HEK293 (cell line): Measurements from ENCODE around the gene PLB1.

Source experiments
- CTCF ChIA-PET: fragments of 350-600 bp; formaldehyde crosslinking; extraction: SDS; loops from one replicate; lab custom pipeline; 2021; ENCODE audit warnings: antibody characterized with exemption; lab: Yijun Ruan, JAX
- POLR2A ChIA-PET: fragments of 300-600 bp; formaldehyde crosslinking; extraction: SDS; loops from one replicate; lab custom pipeline; 2020; ENCODE audit warnings: antibody characterized with exemption, inconsistent platforms; lab: Yijun Ruan, JAX
- H3K27ac ChIP-seq: fragments of 200-500 bp; sonication (Bioruptor generic); 2 replicates; pipeline ENCODE4 v1.5.1; 2014; ENCODE audit warnings: low read depth, low read length, control low read depth, inconsistent platforms; ENCODE audit errors: extremely low read depth
- H3K36me3 ChIP-seq, 2 experiments: fragments of 200-500 bp in 1 of 2; sonication (Bioruptor generic) in 1 of 2; 1 replicate in 1 of 2; 2 replicates in 1 of 2; pipeline ENCODE4 v1.5.1; 2014 to 2017; ENCODE audit warnings: inconsistent platforms in 2 of 2, low read length in 2 of 2; ENCODE audit not compliant: control insufficient read depth in 2 of 2, insufficient read depth in 1 of 2
- H3K4me1 ChIP-seq: fragments of 200-500 bp; sonication (Bioruptor generic); 2 replicates; pipeline ENCODE4 v1.5.1; 2014; ENCODE audit warnings: mild to moderate bottlenecking, low read length, inconsistent platforms; ENCODE audit not compliant: control insufficient read depth, insufficient read depth
- H3K4me3 ChIP-seq: 2 replicates; pipeline ENCODE4 v1.5.1; 2011; ENCODE audit warnings: low read depth, mild to moderate bottlenecking, control low read depth, low read length, moderate library complexity
- H3K9me3 ChIP-seq: fragments of 200-500 bp; sonication (Bioruptor generic); 2 replicates; pipeline ENCODE4 v1.5.1; 2014; ENCODE audit warnings: low read depth, low read length, inconsistent platforms; ENCODE audit not compliant: control insufficient read depth, insufficient read depth
- EGR2 ChIP-seq: fragments of 450-650 bp; formaldehyde crosslinking; IDR thresholded peaks from 2 replicates; pipeline ENCODE4 v1.5.1; 2016; ENCODE audit warnings: low read depth, missing biosample characterization, missing genetic modification characterization
- KLF9 ChIP-seq: fragments of 450-650 bp; formaldehyde crosslinking; IDR thresholded peaks from 2 replicates; pipeline ENCODE4 v1.5.1; 2016; ENCODE audit warnings: missing biosample characterization, missing genetic modification characterization, low read depth
- MEIS1 ChIP-seq: sonication (generic); formaldehyde crosslinking; IDR thresholded peaks from 2 replicates; pipeline ENCODE4 v1.8.1; 2022; ENCODE audit warnings: missing genetic modification reagents, mild to moderate bottlenecking, borderline replicate concordance
- SCRT1 ChIP-seq: fragments of 450-650 bp; formaldehyde crosslinking; IDR thresholded peaks from 2 replicates; pipeline ENCODE4 v1.5.1; 2016; ENCODE audit warnings: missing biosample characterization, missing genetic modification characterization, borderline replicate concordance
- SP3 ChIP-seq: fragments of 450-650 bp; formaldehyde crosslinking; IDR thresholded peaks from 2 replicates; pipeline ENCODE4 v1.5.1; 2016; ENCODE audit warnings: missing biosample characterization, missing genetic modification characterization
- ZBTB48 ChIP-seq: fragments of 450-650 bp; formaldehyde crosslinking; IDR thresholded peaks from 2 replicates; pipeline ENCODE4 v1.5.1; 2016; ENCODE audit warnings: missing biosample characterization, missing genetic modification characterization
- ZFHX2 ChIP-seq: fragments of 450-650 bp; formaldehyde crosslinking; conservative IDR thresholded peaks from 2 replicates; pipeline ENCODE4 v1.5.1; 2016; ENCODE audit warnings: missing biosample characterization, missing genetic modification characterization
- ZIC2 ChIP-seq: fragments of 450-650 bp; formaldehyde crosslinking; IDR thresholded peaks from 2 replicates; pipeline ENCODE4 v1.5.1; 2016; ENCODE audit warnings: missing biosample characterization, missing genetic modification characterization
- ZNF121 ChIP-seq: fragments of 450-650 bp; formaldehyde crosslinking; IDR thresholded peaks from 2 replicates; pipeline ENCODE4 v1.5.1; 2016; ENCODE audit warnings: missing biosample characterization, missing genetic modification characterization
- ZNF16 ChIP-seq: fragments of 450-650 bp; formaldehyde crosslinking; IDR thresholded peaks from 2 replicates; pipeline ENCODE4 v1.5.1; 2016; ENCODE audit warnings: low read depth, missing biosample characterization, missing genetic modification characterization
- ZNF274 ChIP-seq, 2 experiments: fragments of 200-500 bp in 1 of 2; fragments of 450-650 bp in 1 of 2; sonication (Bioruptor generic) in 1 of 2; formaldehyde crosslinking in 1 of 2; IDR thresholded peaks; 2 replicates each; pipeline versions ENCODE4 v1.5.1 to v1.6.1; 2014 to 2016; ENCODE audit warnings: borderline replicate concordance in 1 of 2, inconsistent platforms in 1 of 2, low read length in 1 of 2, missing biosample characterization in 1 of 2, missing genetic modification characterization in 1 of 2
- ZNF350 ChIP-seq: fragments of 450-650 bp; formaldehyde crosslinking; IDR thresholded peaks from 2 replicates; pipeline ENCODE4 v1.5.0; 2017; ENCODE audit warnings: missing biosample characterization, mild to moderate bottlenecking, missing genetic modification characterization
- ZNF391 ChIP-seq: fragments of 450-650 bp; formaldehyde crosslinking; IDR thresholded peaks from 2 replicates; pipeline ENCODE4 v1.5.1; 2016; ENCODE audit warnings: low read depth, missing biosample characterization, missing genetic modification characterization, borderline replicate concordance
- ZNF404 ChIP-seq: fragments of 450-650 bp; formaldehyde crosslinking; IDR thresholded peaks from 2 replicates; pipeline ENCODE4 v1.5.1; 2017; ENCODE audit warnings: missing biosample characterization, missing genetic modification characterization
- ZNF561 ChIP-seq: fragments of 450-650 bp; IDR thresholded peaks from 2 replicates; pipeline ENCODE4 v1.5.1; 2018; ENCODE audit warnings: missing biosample characterization, missing genetic modification characterization, borderline replicate concordance
- ZNF600 ChIP-seq: fragments of 450-650 bp; formaldehyde crosslinking; IDR thresholded peaks from 2 replicates; pipeline ENCODE4 v1.5.1; 2016; ENCODE audit warnings: missing biosample characterization, missing genetic modification characterization
- ZNF621 ChIP-seq: fragments of 450-650 bp; formaldehyde crosslinking; IDR thresholded peaks from 2 replicates; pipeline ENCODE4 v1.5.1; 2017; ENCODE audit warnings: missing biosample characterization, missing genetic modification characterization
- ZNF654 ChIP-seq: fragments of 450-650 bp; formaldehyde crosslinking; IDR thresholded peaks from 2 replicates; pipeline ENCODE4 v1.5.1; 2016; ENCODE audit warnings: low read depth, missing biosample characterization, missing genetic modification characterization
- ZNF670 ChIP-seq: fragments of 450-650 bp; formaldehyde crosslinking; IDR thresholded peaks from 2 replicates; pipeline ENCODE4 v1.5.1; 2016; ENCODE audit warnings: missing biosample characterization, missing genetic modification characterization, low read depth
- ZNF707 ChIP-seq: fragments of 450-650 bp; formaldehyde crosslinking; IDR thresholded peaks from 2 replicates; pipeline ENCODE4 v1.5.1; 2016; ENCODE audit warnings: missing biosample characterization, missing genetic modification characterization
- ZNF76 ChIP-seq: fragments of 450-650 bp; formaldehyde crosslinking; IDR thresholded peaks from 2 replicates; pipeline ENCODE4; 2016; ENCODE audit warnings: low read depth, missing biosample characterization, missing genetic modification characterization, borderline replicate concordance
- ZNF830 ChIP-seq: fragments of 450-650 bp; IDR thresholded peaks from 2 replicates; pipeline ENCODE4 v1.5.0; 2018; ENCODE audit warnings: missing biosample characterization, missing genetic modification characterization, low read depth, mild to moderate bottlenecking, moderate library complexity
- ZNF843 ChIP-seq: fragments of 450-650 bp; formaldehyde crosslinking; IDR thresholded peaks from 2 replicates; pipeline ENCODE4 v1.5.1; 2016; ENCODE audit warnings: missing biosample characterization, missing genetic modification characterization
- ZSCAN30 ChIP-seq: fragments of 450-650 bp; IDR thresholded peaks from 2 replicates; pipeline ENCODE4 v1.5.1; 2018; ENCODE audit warnings: missing biosample characterization, mild to moderate bottlenecking, missing genetic modification characterization, moderate library complexity
- TF ChIP-seq, protein P1 (sequence below): fragments of 450-650 bp; formaldehyde crosslinking; IDR thresholded peaks from 2 replicates; pipeline ENCODE4 v1.5.1; 2016; ENCODE audit warnings: missing biosample characterization, missing genetic modification characterization
- TF ChIP-seq, protein P2 (sequence below): fragments of 450-650 bp; formaldehyde crosslinking; IDR thresholded peaks from 2 replicates; pipeline ENCODE4 v1.5.1; 2016; ENCODE audit warnings: missing biosample characterization, missing genetic modification characterization
- TF ChIP-seq, protein P3 (sequence below): fragments of 450-650 bp; formaldehyde crosslinking; IDR thresholded peaks from 2 replicates; pipeline ENCODE4 v1.5.1; 2017; ENCODE audit warnings: missing biosample characterization, missing genetic modification characterization

The PLB1 gene

DNA sequence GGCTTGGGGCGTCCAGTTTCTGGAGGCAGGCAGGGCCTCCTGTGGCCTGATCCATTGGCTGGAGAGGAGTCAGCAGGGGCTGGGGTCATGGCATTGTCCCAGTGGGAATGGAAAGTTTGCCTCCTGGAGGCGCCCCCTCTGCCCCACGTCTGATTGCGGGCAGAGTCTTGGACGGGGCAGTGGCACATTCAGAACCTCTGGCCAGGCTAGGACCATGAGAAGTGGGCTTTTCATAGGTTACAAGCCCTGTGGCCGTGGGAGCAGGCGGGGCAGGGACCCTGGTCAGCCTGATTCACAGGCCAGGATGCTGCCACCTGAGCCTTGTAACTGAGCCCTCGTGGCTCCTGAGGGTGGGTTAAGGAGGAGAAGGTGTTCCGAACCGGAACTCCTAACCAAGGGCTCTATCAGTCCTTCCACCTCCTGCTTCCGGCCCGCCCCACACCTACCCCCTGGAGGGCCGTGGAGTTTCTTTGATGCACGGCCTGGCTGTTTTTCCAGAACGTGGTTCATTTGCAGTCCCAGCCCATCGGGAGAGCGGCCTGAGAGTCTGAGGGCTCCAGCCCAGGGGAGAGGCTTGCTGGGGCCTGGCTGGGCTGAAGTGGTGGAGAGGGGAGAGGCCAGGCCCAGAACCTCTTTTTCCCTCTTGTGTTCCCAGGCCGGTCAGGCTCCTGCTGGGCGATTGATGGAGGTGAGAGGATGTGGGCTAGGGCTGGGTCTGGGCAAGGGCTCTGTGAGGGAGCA, 43.9 kb upstream of the PLB1 start:
- TF ChIP-seq ZNF76 (no peak), ZNF404 (tag by site-specific recombination) (no peak), ZNF16 (tag by site-specific recombination) (no peak), ZNF350 (no peak), ZNF561 (no peak), ZNF600 (tag by site-specific recombination) (0 out of 2 replicates have a peak, but pooled peaks have one; percentile 17), ZNF121 (tag by site-specific recombination) (no peak), KLF9 (tag by site-specific recombination) (no peak)
- ChIA-PET POLR2A (no interaction called here), CTCF (interaction anchor here (0.5 to 1.4 kb wide), 11 partner anchors 8 to 769 kb away, joined by 3 to 7 read pairs (median 4); no protein-coding TSS in a partner anchor)
- Histone ChIP-seq H3K9me3 (no peaks in the 10 kb centered on the region), H3K36me3 (no peaks in the 10 kb centered on the region), H3K4me1 (peaks cover 3% of the 10 kb centered on the region; the same call in 1 of the 2 replicates), H3K27ac (no peak overlapping the region), H3K4me3 (no peak overlapping the region)

DNA sequence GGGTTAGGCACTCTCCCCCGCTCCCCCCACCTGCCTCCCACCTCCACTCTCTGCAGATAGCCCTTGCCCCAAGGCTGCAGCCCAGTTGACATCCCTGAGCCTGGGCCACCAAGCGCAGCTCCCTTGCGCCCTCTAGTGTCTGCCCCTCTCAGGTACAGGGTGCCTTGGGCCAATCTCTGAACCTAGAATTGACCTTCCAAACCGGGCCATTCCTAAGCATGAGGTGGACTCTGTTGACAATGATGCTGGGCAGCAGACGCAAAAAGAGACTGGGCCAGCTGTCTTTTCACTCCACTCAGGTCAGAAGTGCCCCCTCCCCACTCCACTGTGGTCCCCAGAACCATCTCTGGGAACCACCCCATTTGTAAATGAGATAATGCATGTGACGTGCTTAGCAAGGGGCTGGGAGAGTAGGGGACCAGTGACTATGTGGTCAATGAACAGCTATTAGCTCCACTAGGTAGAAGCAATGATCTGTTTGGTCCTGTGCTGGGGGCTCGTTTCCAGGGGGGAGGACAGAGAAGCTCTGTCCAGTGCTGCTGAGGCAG, 43.3 kb upstream of the PLB1 start:
- H3K36me3 ChIP-seq = no peaks in the 10 kb centered on the region
- H3K4me3 ChIP-seq = no peak overlapping the region
- no peaks in the 10 kb centered on the region for H3K9me3 ChIP-seq
- CTCF ChIA-PET = interaction anchor here (0.5 to 2.4 kb wide), 19 partner anchors 8 to 770 kb away, joined by 3 to 8 read pairs (median 3); no protein-coding TSS in a partner anchor
- POLR2A ChIA-PET = no interaction called here
- peaks cover 3% of the 10 kb centered on the region; the same call in 1 of the 2 replicates for H3K4me1 ChIP-seq
- TF ChIP-seq ZBTB48 (tag by site-specific recombination) = 0 out of 2 replicates have a peak, but pooled peaks have one; percentile 48
- TF ChIP-seq ZFHX2 (tag by site-specific recombination) = peak; percentile 74; the same call in 1 of the 2 replicates
- TF ChIP-seq, protein P1, sequence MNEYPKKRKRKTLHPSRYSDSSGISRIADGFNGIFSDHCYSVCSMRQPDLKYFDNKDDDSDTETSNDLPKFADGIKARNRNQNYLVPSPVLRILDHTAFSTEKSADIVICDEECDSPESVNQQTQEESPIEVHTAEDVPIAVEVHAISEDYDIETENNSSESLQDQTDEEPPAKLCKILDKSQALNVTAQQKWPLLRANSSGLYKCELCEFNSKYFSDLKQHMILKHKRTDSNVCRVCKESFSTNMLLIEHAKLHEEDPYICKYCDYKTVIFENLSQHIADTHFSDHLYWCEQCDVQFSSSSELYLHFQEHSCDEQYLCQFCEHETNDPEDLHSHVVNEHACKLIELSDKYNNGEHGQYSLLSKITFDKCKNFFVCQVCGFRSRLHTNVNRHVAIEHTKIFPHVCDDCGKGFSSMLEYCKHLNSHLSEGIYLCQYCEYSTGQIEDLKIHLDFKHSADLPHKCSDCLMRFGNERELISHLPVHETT (tag by site-specific recombination) = no peak
- no peak for TF ChIP-seq SP3 (tag by site-specific recombination)
- TF ChIP-seq MEIS1 = no peak
- TF ChIP-seq ZNF843 (tag by site-specific recombination) = no peak
- no peak for TF ChIP-seq SCRT1 (tag by site-specific recombination)
- no peak for TF ChIP-seq ZIC2 (tag by site-specific recombination)
- TF ChIP-seq ZSCAN30 (tag by site-specific recombination) = peak; percentile 29; the same call in 1 of the 2 replicates
- TF ChIP-seq ZNF16 (tag by site-specific recombination) = no peak
- TF ChIP-seq, protein P2, sequence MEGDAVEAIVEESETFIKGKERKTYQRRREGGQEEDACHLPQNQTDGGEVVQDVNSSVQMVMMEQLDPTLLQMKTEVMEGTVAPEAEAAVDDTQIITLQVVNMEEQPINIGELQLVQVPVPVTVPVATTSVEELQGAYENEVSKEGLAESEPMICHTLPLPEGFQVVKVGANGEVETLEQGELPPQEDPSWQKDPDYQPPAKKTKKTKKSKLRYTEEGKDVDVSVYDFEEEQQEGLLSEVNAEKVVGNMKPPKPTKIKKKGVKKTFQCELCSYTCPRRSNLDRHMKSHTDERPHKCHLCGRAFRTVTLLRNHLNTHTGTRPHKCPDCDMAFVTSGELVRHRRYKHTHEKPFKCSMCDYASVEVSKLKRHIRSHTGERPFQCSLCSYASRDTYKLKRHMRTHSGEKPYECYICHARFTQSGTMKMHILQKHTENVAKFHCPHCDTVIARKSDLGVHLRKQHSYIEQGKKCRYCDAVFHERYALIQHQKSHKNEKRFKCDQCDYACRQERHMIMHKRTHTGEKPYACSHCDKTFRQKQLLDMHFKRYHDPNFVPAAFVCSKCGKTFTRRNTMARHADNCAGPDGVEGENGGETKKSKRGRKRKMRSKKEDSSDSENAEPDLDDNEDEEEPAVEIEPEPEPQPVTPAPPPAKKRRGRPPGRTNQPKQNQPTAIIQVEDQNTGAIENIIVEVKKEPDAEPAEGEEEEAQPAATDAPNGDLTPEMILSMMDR (tag by site-specific recombination) = peak; percentile 74; the same call in 1 of the 2 replicates
- no peak for TF ChIP-seq ZNF76
- no peak for TF ChIP-seq ZNF830 (tag by site-specific recombination)
- TF ChIP-seq ZNF621 (tag by site-specific recombination) = no peak
- TF ChIP-seq EGR2 = peak; percentile 81; the same call in 1 of the 2 replicates
- no peak for TF ChIP-seq ZNF707 (tag by site-specific recombination)
- TF ChIP-seq ZNF654 (tag by site-specific recombination) = peak; percentile 78
- no peak for TF ChIP-seq ZNF274 (IDR thresholded peaks at IDR 0.05; ENCODE audit: low read length)
- TF ChIP-seq ZNF274 (tag by site-specific recombination; IDR thresholded peaks at IDR 0.05; ENCODE audit: borderline replicate concordance) = no peak
- TF ChIP-seq ZNF391 (tag by site-specific recombination) = 0 out of 2 replicates have a peak, but pooled peaks have one; percentile 24
- no peak for TF ChIP-seq ZNF670 (tag by site-specific recombination)
- TF ChIP-seq, protein P3, sequence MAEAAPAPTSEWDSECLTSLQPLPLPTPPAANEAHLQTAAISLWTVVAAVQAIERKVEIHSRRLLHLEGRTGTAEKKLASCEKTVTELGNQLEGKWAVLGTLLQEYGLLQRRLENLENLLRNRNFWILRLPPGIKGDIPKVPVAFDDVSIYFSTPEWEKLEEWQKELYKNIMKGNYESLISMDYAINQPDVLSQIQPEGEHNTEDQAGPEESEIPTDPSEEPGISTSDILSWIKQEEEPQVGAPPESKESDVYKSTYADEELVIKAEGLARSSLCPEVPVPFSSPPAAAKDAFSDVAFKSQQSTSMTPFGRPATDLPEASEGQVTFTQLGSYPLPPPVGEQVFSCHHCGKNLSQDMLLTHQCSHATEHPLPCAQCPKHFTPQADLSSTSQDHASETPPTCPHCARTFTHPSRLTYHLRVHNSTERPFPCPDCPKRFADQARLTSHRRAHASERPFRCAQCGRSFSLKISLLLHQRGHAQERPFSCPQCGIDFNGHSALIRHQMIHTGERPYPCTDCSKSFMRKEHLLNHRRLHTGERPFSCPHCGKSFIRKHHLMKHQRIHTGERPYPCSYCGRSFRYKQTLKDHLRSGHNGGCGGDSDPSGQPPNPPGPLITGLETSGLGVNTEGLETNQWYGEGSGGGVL (tag by site-specific recombination) = peak; percentile 84
- H3K27ac ChIP-seq = no peak overlapping the region
